NCI-H510A treated with DMSO at 0.1 percent for 48 hours (cell line): Measurements from ENCODE around the gene TINCR.

Experiments
- DNase-seq: peaks from one replicate; lab custom pipeline; 2025; lab: John Stamatoyannopoulos, UW

The TINCR gene

GRCh38 chr19:5588906-5589676 lies 21.3 kb upstream of the TINCR start:
- DNase-seq, result no peak

- DNase-seq, result no peak
Observed at GRCh38 chr19:5588441-5588840, 20.7 kb upstream of the TINCR start.

- DNase-seq, result peak; percentile 87
Observed at GRCh38 chr19:5587661-5588060, 19.9 kb upstream of the TINCR start.

GRCh38 chr19:5587071-5587455 lies 19.3 kb upstream of the TINCR start:
- DNase-seq, result no peak

- peak; percentile 28 for DNase-seq
Observed at GRCh38 chr19:5586300-5587070, 18.7 kb upstream of the TINCR start.

GRCh38 chr19:5585461-5586299 lies 17.9 kb upstream of the TINCR start:
- peak; percentile 87 for DNase-seq

- peak; percentile 43 for DNase-seq
Observed at GRCh38 chr19:5580161-5580571, 12.4 kb upstream of the TINCR start.

GRCh38 chr19:5579697-5580096 lies 11.9 kb upstream of the TINCR start:
- DNase-seq, result no peak

GRCh38 chr19:5579286-5579685 lies 11.5 kb upstream of the TINCR start:
- no peak for DNase-seq

GRCh38 chr19:5578097-5578846 lies 10.5 kb upstream of the TINCR start:
- peak; percentile 83 for DNase-seq

- no peak for DNase-seq
Observed at GRCh38 chr19:5575590-5575989, 7.8 kb upstream of the TINCR start.

- DNase-seq, result no peak
Observed at GRCh38 chr19:5572556-5573286, 5.0 kb upstream of the TINCR start.

- DNase-seq, result no peak
Observed at GRCh38 chr19:5571777-5572176, 4.0 kb upstream of the TINCR start.

- DNase-seq, result no peak
Observed at GRCh38 chr19:5567970-5568407, 236 bp upstream of the TINCR start.

GRCh38 chr19:5564930-5565329 lies 2.8 kb downstream of the TINCR start:
- DNase-seq, result no peak

- DNase-seq, result no peak
Observed at GRCh38 chr19:5563935-5564612, 3.7 kb downstream of the TINCR start.

GRCh38 chr19:5563008-5563431 lies 4.7 kb downstream of the TINCR start:
- DNase-seq, result no peak

- DNase-seq, result no peak
Observed at GRCh38 chr19:5562280-5562679, 5.5 kb downstream of the TINCR start.

GRCh38 chr19:5561559-5561958 lies 6.2 kb downstream of the TINCR start:
- DNase-seq, result no peak

GRCh38 chr19:5560156-5560555 lies 7.6 kb downstream of the TINCR start:
- no peak for DNase-seq

- no peak for DNase-seq
Observed at GRCh38 chr19:5559804-5560133, 8.0 kb downstream of the TINCR start.
